CD14-positive monocyte (primary cell): ENCODE measurements around the gene HMCN1. TPM values are rescaled to one million over a fixed set of nuclear protein-coding genes. Genes with fewer than 3 reads are reported as not detected.

Source experiments
- DNase-seq, 3 donors: peaks; one replicate each; pipeline ENCODE4 v3.0.0-alpha.2; 2011 to 2022
- H2AFZ ChIP-seq: 2 replicates; pipeline ENCODE4 v1.6.0; 2012; ENCODE audit warnings: mild to moderate bottlenecking, low read depth, low read length, inconsistent platforms; ENCODE audit not compliant: insufficient read depth, poor library complexity, severe bottlenecking
- H3K27ac ChIP-seq, 2 donors: 1 replicate in 1 of 2; 2 replicates in 1 of 2; pipeline ENCODE4 v1.5.1; 2012 to 2013; ENCODE audit warnings: low read length in 2 of 2, control low read depth in 1 of 2, inconsistent platforms in 1 of 2, low read depth in 1 of 2, mild to moderate bottlenecking in 1 of 2
- H3K27me3 ChIP-seq, 2 donors: one replicate each; pipeline versions ENCODE4 v1.6.0 to v1.6.1; 2011 to 2013; ENCODE audit warnings: low read length in 2 of 2; ENCODE audit not compliant: control insufficient read depth in 2 of 2, insufficient read depth in 2 of 2
- H3K36me3 ChIP-seq, 2 donors: replicated peaks in 1 of 2; 1 replicate in 1 of 2; 2 replicates in 1 of 2; pipeline versions ENCODE4 v1.5.1 to v1.6.1; 2012 to 2013; ENCODE audit warnings: low read length in 2 of 2, control low read depth in 1 of 2, inconsistent platforms in 1 of 2, mild to moderate bottlenecking in 1 of 2; ENCODE audit not compliant: insufficient read depth in 2 of 2, control insufficient read depth in 1 of 2
- H3K4me1 ChIP-seq, 2 donors: 1 replicate in 1 of 2; 2 replicates in 1 of 2; pipeline versions ENCODE4 v1.5.1 to v1.6.1; 2012 to 2013; ENCODE audit warnings: low read length in 2 of 2, control low read depth in 1 of 2, inconsistent platforms in 1 of 2, mild to moderate bottlenecking in 1 of 2, moderate library complexity in 1 of 2; ENCODE audit not compliant: insufficient read depth in 2 of 2, control insufficient read depth in 1 of 2
- H3K4me2 ChIP-seq: replicated peaks from 2 replicates; pipeline ENCODE3; 2012; ENCODE audit warnings: low read length, moderate library complexity, mild to moderate bottlenecking; ENCODE audit not compliant: poor library complexity, severe bottlenecking; ENCODE audit errors: extremely low read depth
- H3K4me3 ChIP-seq, 3 experiments: fragments of 200-600 bp in 1 of 3; sonication (generic) in 1 of 3; replicated peaks in 1 of 3; 1 replicate in 2 of 3; 2 replicates in 1 of 3; pipeline ENCODE4 v1.5.1; 2011 to 2013; ENCODE audit warnings: low read length in 3 of 3, mild to moderate bottlenecking in 3 of 3, control low read depth in 2 of 3, low read depth in 2 of 3, inconsistent platforms in 1 of 3, moderate library complexity in 1 of 3
- H3K79me2 ChIP-seq: 2 replicates; pipeline ENCODE4 v1.6.0; 2012; ENCODE audit warnings: mild to moderate bottlenecking, control low read depth, inconsistent platforms, low read length, moderate library complexity; ENCODE audit not compliant: insufficient read depth
- H3K9ac ChIP-seq: 2 replicates; pipeline ENCODE4 v1.6.0; 2017; ENCODE audit warnings: low read length, mild to moderate bottlenecking; ENCODE audit not compliant: insufficient read depth, poor library complexity, severe bottlenecking
- H3K9me3 ChIP-seq, 2 donors: replicated peaks in 1 of 2; 1 replicate in 1 of 2; 2 replicates in 1 of 2; pipeline versions ENCODE4 v1.5.1 to v1.6.1; 2012 to 2013; ENCODE audit warnings: low read length in 2 of 2, control low read depth in 1 of 2; ENCODE audit not compliant: control insufficient read depth in 1 of 2, insufficient read depth in 1 of 2
- H4K20me1 ChIP-seq: 2 replicates; pipeline ENCODE4 v1.6.0; 2012; ENCODE audit warnings: mild to moderate bottlenecking, low read length, control low read depth, moderate library complexity; ENCODE audit not compliant: insufficient read depth
- H3K27ac Mint-ChIP-seq, 7 donors: one replicate each; pipeline ENCODE4 v1.8.0; 2020; ENCODE audit warnings: mild to moderate bottlenecking in 7 of 7, mixed read lengths in 7 of 7, moderate library complexity in 6 of 7, inconsistent platforms in 2 of 7
- H3K27me3 Mint-ChIP-seq, 3 donors: one replicate each; pipeline ENCODE4 v1.8.0; 2021 to 2022; ENCODE audit warnings: low read depth in 3 of 3, mild to moderate bottlenecking in 3 of 3, mixed read lengths in 3 of 3, moderate library complexity in 3 of 3, inconsistent platforms in 1 of 3
- H3K36me3 Mint-ChIP-seq, 2 donors: one replicate each; pipeline ENCODE4 v1.8.0; 2020; ENCODE audit warnings: mixed read lengths in 2 of 2, inconsistent platforms in 1 of 2, mild to moderate bottlenecking in 1 of 2
- H3K4me1 Mint-ChIP-seq: one replicate; pipeline ENCODE4 v1.8.0; 2020; ENCODE audit warnings: mild to moderate bottlenecking, mixed read lengths
- H3K4me3 Mint-ChIP-seq, 2 donors: one replicate each; pipeline ENCODE4 v1.8.0; 2020; ENCODE audit warnings: mild to moderate bottlenecking in 2 of 2, mixed read lengths in 2 of 2, moderate library complexity in 1 of 2
- H3K9me3 Mint-ChIP-seq, 7 donors: one replicate each; pipeline ENCODE4 v1.8.0; 2020 to 2022; ENCODE audit warnings: mixed read lengths in 7 of 7, mild to moderate bottlenecking in 6 of 7, moderate library complexity in 6 of 7, inconsistent platforms in 2 of 7
- CTCF ChIP-seq: fragments of 200-600 bp; IDR thresholded peaks from one replicate; pipeline ENCODE4 v1.8.0; 2022; ENCODE audit warnings: antibody characterized with exemption, mild to moderate bottlenecking
- WGBS: methylation state at CpG from one replicate; pipeline ENCODE4 v1.1.5; 2013; ENCODE audit warnings: missing lambda C conversion rate; ENCODE audit not compliant: insufficient coverage; 5-methylcytosine and 5-hydroxymethylcytosine counted together
- intact Hi-C, 2 donors: fragments of 100-400 bp; cut with micrococcal nuclease; formaldehyde crosslinking; loops; one replicate each; pipeline versions ENCODE4 v1.15.0 to v1.15.1; 2023
- polyA plus RNA-seq, 3 donors: library from polyadenylated mRNA; depleted of rRNA in 1 of 3; unstranded in 2 of 3; stranded (reverse) in 1 of 3; fragments of 300-500 nt in 2 of 3; fragments of >200 nt in 1 of 3; fragmentation: Illumina TruSeq in 2 of 3; gene quantifications; 1 replicate in 2 of 3; 2 replicates in 1 of 3; pipeline ENCODE4 v1.2.3, GENCODE V29; 2012 to 2021

Gene HMCN1
- polyA plus RNA-seq, 3 donors, result not detected

DNA sequence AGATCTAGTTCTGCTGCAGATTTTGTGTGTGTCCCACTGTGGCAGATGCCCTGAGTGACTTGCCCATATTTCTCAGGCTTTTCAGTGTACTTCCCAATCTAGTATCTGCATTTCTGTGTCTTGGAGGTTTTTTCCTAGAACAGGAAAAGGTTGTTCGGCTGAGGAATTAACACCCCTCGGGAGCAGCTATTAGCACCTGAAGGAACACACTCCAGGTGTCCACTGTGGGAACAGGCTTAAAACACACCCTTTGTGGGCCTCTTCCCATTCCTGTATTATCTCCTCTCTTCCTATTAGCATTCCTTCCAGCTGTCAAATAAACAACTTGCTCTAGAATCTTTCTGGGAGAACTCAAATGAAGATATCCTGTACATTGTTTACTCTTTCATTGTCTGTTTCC lies 178.3 kb downstream of the HMCN1 start:
- DNase-seq, result no peak
- Histone ChIP-seq H3K27ac (no peak overlapping the region), H3K36me3 (no peaks in the 10 kb centered on the region), H3K27me3 (no peaks in the 10 kb centered on the region), H3K4me1 (no peaks in the 10 kb centered on the region), H4K20me1 (no peaks in the 10 kb centered on the region), H3K9me3 (no peaks in the 10 kb centered on the region), H3K9ac (no peak overlapping the region), H3K79me2 (no peaks in the 10 kb centered on the region), H3K4me2 (no peak overlapping the region), H2AFZ (no peak overlapping the region), H3K4me3 (no peak overlapping the region)
- Mint-ChIP-seq H3K4me3 (no peak overlapping the region), H3K9me3 (peaks cover 0 to 1% (median 0%) of the 10 kb centered on the region in 7 donors), H3K36me3 (no peaks in the 10 kb centered on the region), H3K4me1 (no peaks in the 10 kb centered on the region), H3K27ac (no peak overlapping the region), H3K27me3 (peaks cover 0 to 3% (median under 1%) of the 10 kb centered on the region in 3 donors)
- intact Hi-C loops, result no loop called here
- TF ChIP-seq CTCF, result no peak
- no CpG with 5 or more reads among the region's 2 CpGs for WGBS

- H3K36me3 ChIP-seq, result no peaks in the 10 kb centered on the region
- intact Hi-C loops, result no loop called here
- H3K9me3 Mint-ChIP-seq, result peaks cover 0 to 3% (median 0%) of the 10 kb centered on the region in 7 donors
- no peak overlapping the region for H3K27ac Mint-ChIP-seq
- no peak overlapping the region for H2AFZ ChIP-seq
- WGBS, result no CpG with 5 or more reads among the region's 1 CpG
- no peak for DNase-seq
- H3K4me3 Mint-ChIP-seq, result no peak overlapping the region
- H3K4me1 Mint-ChIP-seq, result no peaks in the 10 kb centered on the region
- H3K4me2 ChIP-seq, result no peak overlapping the region
- no peak overlapping the region for H3K9ac ChIP-seq
- no peaks in the 10 kb centered on the region for H3K36me3 Mint-ChIP-seq
- peaks cover 0 to 3% (median 0%) of the 10 kb centered on the region in 3 donors for H3K27me3 Mint-ChIP-seq
- no peaks in the 10 kb centered on the region for H3K27me3 ChIP-seq
- TF ChIP-seq CTCF, result no peak
- no peaks in the 10 kb centered on the region for H3K4me1 ChIP-seq
- no peaks in the 10 kb centered on the region for H3K9me3 ChIP-seq
- H4K20me1 ChIP-seq, result no peaks in the 10 kb centered on the region
- no peak overlapping the region for H3K4me3 ChIP-seq
- H3K27ac ChIP-seq, result no peak overlapping the region
- H3K79me2 ChIP-seq, result no peaks in the 10 kb centered on the region
Observed at GRCh38 chr1:185914089-185914488, 179.9 kb downstream of the HMCN1 start.
